Fibroblast of peridontal ligament (primary cell): Measurements from ENCODE around the gene REPS2.
"Not testable (repeated sequence)": the region's sequence is repeated elsewhere in the genome, so short reads cannot be mapped to it uniquely, and the experiment has no call there.

Experiments used
- DNase-seq: peaks from one replicate; pipeline ENCODE4 v3.0.0-alpha.2; 2010; ENCODE audit errors: extremely low read depth

REPS2 gene

DNA sequence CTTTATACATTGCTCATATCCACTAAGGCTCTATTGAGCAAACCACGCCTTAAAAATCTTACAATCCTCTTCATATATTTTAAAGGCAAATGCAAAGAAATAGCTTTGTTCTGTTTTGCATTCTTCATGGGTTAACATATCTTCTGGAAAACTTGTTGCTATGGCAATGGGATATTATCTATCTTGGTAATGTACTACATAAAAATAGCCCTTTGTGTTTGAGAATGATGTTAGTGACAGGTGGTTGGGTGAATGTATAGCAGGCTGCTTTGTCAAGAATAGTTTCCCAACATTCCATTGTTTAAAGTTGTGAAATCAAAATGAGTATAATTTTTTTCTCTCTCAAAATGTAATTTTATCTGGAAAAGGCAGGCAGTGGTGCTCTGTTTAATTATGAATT lies 16.8 kb downstream of the REPS2 start:
- no peak for DNase-seq

DNA sequence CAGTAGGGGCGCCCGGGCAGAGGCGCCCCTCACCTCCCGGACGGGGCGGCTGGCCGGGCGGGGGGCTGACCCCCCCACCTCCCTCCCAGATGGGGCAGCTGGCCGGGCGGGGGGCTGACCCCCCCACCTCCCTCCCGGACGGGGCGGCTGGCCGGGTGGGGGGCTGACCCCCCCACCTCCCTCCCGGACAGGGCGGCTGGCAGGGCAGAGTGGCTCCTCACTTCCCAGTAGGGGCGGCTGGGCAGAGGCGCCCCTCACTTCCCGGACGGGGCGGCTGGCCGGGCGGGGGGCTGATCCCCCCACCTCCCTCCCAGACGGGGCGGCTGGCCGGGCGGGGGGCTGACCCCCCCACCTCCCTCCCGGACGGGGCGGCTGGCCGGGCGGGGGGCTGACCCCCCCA lies 18.5 kb downstream of the REPS2 start:
- DNase-seq: not testable (repeated sequence)

- DNase-seq: no peak
These were observed 20.4 kb downstream of the REPS2 start for GRCh38 chrX:16966752-16967448.

DNA sequence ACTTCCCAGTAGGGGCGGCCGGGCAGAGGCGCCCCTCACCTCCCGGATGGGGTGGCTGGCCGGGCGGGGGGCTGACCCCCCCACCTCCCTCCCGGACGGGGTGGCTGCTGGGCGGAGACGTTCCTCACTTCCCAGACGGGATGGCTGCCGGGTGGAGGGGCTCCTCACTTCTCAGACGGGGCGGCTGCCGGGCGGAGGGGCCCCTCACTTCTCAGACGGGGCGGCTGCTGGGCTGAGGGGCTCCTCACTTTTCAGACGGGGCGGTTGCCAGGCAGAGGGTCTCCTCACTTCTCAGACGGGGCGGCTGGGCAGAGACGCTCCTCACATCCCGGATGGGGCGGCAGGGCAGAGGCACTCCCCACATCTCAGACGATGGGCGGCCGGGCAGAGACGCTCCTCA lies 22.3 kb downstream of the REPS2 start:
- not testable (repeated sequence) for DNase-seq

GRCh38 chrX:16970977-16971376 lies 24.5 kb downstream of the REPS2 start:
- peak; percentile 9 for DNase-seq

GRCh38 chrX:16971694-16972093 lies 25.2 kb downstream of the REPS2 start:
- no peak for DNase-seq

GRCh38 chrX:16975233-16975632 lies 28.8 kb downstream of the REPS2 start:
- no peak for DNase-seq

DNA sequence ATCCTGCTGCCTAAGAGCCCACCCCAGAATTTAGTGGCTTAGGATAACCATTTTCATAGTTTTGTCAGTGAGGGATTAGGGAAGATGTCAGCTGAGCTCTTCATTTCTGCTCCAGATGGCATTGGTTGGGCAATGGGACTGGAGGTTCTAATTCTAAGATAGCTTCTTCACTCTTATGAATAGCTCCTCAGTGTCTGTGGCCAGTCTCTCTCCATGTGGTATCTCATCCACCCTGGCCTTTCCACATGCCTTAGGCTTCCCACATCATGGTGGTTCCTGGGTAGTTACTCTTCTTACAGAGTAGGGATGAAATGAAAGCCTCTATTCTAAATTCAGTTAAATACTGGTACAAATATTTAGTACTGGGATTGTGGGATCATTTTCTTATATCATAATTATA lies 31.3 kb downstream of the REPS2 start:
- DNase-seq: no peak

DNA sequence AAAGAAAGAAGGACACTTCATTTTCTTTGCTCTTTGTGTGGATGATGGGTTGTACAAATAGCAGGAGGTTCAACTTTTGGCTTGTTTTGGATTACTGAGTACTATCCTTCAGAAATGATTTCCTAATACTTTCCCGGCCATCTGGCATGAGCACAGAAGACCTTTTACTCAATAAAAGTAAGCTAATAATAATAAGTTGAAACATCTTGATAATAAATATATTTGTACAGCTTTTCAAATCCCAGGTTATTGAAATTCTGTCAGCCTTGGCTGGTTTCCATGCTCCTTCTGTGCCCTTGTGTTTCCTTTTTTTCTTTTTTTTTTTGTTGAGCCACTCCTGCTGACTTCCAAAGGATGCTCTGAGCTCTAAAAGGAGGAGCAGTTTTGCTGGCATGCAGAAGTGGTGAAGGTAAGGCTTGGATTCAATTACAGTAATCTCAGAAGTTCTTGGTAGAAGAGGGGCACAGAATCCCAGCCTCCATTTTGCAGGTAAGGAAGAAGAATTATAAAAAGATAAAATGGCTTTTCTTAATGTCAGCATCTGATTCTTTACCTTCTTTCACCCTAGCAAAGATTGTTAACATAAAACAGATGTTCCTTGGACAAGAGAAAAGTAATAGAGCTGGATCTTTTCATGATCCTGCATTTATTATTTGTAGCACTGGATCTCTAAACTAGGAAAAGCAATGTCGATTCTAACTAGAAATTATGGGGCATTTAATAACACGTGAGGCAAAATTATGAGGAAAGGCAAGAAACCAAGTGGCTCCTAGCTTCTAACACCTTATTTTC lies 31.9 kb downstream of the REPS2 start:
- DNase-seq: no peak

DNA sequence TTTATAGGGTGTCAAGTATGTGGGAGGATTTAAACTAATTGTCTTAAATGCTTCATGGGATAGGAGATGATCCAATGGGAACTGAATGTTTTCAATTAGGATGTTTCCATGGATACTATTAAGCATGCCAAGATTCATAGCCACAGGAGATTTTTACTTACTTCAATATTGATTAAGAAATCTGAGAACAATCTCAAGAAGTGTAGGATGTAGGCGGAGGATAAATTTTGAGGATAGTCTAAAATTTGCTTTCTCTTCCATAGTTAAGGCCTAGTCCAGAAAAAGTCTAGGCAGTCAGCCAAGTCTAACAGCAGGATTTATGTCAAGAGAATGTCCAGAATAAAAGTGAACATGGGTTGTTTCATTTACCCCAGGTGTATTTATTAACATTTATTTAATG lies 32.8 kb downstream of the REPS2 start:
- no peak for DNase-seq

DNA sequence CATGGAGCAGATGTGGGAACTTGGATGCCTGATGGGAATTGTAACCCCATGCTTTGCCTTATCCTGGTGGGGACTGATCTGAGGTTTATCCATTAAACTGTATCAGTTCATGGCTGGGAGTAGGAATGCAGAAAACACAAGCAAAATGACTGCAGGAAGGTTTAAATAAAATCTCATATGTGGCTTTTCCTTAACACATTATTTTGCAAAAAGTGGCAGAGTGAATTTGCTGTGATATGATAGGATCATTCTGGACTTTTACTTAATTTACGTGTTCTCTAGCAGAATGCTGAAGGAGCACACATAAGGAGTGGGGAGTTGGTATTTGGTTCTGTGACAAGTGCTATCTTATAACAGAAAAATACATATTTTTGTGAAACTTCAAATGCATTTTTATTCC lies 34.8 kb downstream of the REPS2 start:
- no peak for DNase-seq

GRCh38 chrX:16981980-16982379 lies 35.5 kb downstream of the REPS2 start:
- no peak for DNase-seq

DNA sequence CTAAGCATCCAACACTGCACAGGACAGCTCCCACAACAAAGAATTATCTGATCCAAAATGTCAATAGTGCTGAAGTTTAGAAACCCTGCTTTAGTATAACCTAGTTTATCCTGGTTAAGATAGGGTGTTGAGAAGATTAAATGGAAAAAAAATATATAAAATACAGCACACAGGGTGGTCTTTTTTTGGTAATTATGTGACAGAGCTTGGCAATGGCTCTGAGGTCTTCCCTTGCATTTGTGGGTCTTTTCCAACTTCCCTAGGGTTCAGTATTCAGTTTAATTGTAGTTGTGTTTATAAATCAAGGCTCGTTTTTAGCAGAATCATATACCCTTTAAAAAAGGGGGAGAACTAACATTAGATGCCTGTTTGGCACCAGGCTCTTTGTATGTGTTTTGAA lies 36.6 kb downstream of the REPS2 start:
- DNase-seq: no peak

- DNase-seq: no peak
These were observed 38.8 kb downstream of the REPS2 start for GRCh38 chrX:16985286-16985685.

- no peak for DNase-seq
These were observed 39.7 kb downstream of the REPS2 start for GRCh38 chrX:16986169-16986568.

- no peak for DNase-seq
These were observed 43.3 kb downstream of the REPS2 start for GRCh38 chrX:16989750-16990149.

- no peak for DNase-seq
These were observed 44.4 kb downstream of the REPS2 start for GRCh38 chrX:16990839-16991238.

- DNase-seq: no peak
These were observed 46.0 kb downstream of the REPS2 start for GRCh38 chrX:16992445-16992844.

DNA sequence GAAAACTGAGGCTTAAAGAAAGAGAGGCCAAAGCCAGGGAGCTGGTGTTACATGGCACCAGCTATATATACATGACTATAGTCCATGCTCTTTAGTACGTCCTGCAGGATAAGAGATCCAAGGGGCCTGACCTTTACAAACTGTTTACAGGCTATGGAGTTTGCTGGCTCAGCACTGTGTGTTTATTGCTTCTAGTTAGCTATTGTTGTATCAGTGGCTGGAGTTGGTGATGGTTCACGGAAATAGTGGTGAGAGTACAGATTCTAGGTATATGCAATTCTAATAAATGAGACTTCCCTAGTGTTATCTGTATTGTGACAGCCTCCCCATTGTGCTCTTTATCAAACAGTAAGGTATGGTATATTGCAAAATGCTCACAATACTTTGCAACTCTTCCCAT lies 46.5 kb downstream of the REPS2 start:
- no peak for DNase-seq

GRCh38 chrX:16993791-16994318 lies 47.4 kb downstream of the REPS2 start:
- DNase-seq: no peak

DNA sequence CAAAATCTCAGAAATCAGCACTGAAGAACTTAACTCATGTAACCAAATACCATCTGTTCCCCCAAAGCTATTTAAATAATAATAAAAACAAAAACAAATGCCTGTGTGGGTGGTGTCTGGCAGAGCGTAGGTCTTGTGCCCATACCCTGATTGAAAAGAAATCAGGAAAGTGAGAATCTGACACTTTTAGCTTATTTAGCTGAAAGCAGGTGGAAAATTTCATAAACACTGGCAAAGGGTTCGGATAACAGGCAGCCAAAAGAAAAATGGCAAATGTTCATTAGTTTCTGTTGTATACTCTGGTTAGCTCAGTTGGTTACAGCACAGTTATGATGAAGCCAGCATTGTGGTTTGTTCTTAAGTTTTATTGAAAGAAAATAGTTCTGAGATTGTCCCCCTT lies 48.3 kb downstream of the REPS2 start:
- no peak for DNase-seq

- DNase-seq: no peak
These were observed 50.9 kb downstream of the REPS2 start for GRCh38 chrX:16997313-16997712.

DNA sequence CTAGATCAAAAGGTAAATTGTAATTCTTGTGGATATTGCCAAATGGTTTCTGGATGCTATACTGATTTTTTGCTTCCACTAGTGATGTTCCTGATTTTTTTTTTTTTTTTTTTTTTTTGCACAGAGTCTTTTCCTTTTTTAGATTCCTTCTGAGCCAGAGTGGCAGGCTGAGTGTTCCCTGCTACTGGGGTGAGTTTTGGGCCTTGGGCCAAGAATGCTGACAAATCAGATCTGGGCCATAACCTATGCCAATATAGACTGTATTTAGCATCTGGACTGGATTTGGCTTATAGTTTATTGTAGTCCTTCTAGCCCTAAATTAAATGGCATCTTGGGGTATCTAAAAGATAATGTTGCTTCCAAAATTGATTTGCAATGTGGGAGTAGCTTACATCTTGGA lies 52.8 kb downstream of the REPS2 start:
- no peak for DNase-seq
